Stimulated activated CD4-positive, alpha-beta T cell treated with anti-CD3 and anti-CD28 coated beads, Interleukin-1b, Interleukin-23, amount 100 ng/mL, for 1 hour (primary cell): ENCODE measurements around the gene SIPA1.
"Not testable (repeated sequence)": the region's sequence is repeated elsewhere in the genome, so short reads cannot be mapped to it uniquely, and the experiment has no call there.

Source experiments
- DNase-seq, 2 donors: peaks; one replicate each; pipeline ENCODE4 v3.0.0-alpha.2; 2020; ENCODE audit warnings: low read depth in 2 of 2

The SIPA1 gene

DNA sequence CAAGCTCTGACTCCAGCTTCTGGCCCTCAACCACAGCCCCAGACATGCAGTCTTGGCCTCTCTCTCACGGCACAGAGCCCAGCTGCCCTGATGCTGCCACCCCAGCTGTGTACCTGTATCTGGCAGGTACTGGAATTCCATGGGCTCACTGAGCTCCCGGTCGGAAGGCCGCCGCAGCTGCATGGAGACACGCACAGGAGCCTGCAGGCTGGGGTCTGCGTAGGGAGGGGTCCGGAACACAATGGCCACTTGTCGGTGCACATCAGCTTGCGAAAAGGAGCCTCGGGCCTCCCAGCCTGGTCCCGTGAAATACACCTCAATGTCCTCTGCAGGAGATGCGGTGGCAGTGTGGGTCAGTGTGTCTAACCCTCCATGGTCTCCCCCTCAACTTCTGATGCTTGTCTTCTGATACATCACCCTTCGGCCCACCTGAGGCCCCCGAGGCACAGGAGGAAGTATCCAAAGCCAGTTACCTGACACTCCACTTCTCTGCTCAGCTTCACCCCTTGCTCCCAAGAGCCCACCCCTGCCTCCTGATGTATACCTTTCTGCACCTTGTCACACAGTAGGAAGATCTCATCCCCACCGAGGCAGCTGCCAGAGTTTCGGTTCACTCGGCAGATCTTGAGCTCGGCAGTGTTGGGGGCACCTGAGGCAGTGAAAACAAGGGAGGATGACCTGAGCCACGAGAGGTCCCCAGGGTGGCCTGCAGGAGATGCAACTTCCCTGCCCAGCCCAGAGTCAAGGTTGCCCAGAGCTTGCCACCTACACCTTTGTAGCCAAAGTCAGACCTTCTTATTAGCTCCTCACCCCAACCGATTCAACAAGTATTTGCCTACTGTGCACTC is 20.5 kb downstream of the SIPA1 start:
- DNase-seq: no peak

GRCh38 chr11:65660038-65660437 is 22.1 kb downstream of the SIPA1 start:
- DNase-seq: no peak

GRCh38 chr11:65660908-65661307 is 23.0 kb downstream of the SIPA1 start:
- DNase-seq: not testable (repeated sequence)

GRCh38 chr11:65661599-65662246 is 23.8 kb downstream of the SIPA1 start:
- DNase-seq: no peak

GRCh38 chr11:65662247-65662798 is 24.4 kb downstream of the SIPA1 start:
- no peak for DNase-seq

- peak; percentile 81 to 83 for DNase-seq
These were observed 25.1 kb downstream of the SIPA1 start, which contains the start of gene RELA for GRCh38 chr11:65662799-65663638. RELA (minus strand) TSS chr11:65662916; CDS start chr11:65662832, 84 bp downstream.

- no peak for DNase-seq
These were observed 25.8 kb downstream of the SIPA1 start for GRCh38 chr11:65663639-65664200.

DNA sequence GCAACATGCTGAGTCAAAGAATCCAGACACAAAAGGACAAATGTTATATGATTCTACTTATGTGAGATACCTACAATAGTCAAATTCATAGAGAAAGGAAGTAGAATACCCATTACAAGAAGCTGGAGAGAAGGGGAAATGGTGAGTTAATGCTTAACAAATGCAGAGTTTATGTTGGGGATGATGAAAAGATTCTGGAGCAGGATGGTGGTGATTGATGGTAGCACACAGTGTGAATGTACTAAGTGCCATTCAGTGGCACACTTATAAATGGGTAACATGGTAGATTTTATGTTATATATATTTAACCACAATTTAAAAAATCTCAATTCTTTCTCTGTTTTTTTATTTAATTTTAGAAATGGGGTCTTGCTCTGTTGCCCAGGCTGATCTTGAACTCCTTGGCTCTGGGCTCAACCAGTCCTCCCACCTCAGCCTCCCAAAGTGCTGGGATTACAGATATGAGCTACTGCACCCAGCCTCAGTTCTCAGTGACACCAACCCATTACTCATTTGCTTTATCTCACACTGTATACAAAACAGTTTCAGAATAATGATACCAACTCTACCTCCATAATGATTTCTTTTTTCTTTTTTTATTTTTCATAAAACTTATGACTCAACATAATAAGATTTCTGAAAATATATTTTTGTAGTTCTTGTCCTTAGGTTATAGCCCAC is 34.4 kb downstream of the SIPA1 start:
- DNase-seq: no peak

DNA sequence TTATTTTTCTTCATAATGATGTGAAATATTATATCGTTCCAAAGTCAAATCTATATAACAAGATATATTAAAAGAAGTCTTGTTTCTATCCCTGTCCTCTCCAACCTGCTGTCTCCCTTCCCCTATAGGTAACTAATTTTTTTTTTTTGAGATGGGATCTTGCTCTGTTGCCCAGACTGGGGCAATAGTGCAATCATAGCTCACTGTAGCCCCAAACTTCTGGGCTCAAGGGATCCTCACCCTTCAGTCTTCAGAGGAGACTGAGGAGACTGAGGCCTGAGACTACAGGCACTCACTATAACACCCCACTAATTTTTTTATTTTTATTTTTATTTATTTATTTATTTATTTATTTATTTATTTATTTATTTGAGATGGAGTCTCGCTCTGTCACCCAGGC is 35.1 kb downstream of the SIPA1 start:
- DNase-seq: no peak

DNA sequence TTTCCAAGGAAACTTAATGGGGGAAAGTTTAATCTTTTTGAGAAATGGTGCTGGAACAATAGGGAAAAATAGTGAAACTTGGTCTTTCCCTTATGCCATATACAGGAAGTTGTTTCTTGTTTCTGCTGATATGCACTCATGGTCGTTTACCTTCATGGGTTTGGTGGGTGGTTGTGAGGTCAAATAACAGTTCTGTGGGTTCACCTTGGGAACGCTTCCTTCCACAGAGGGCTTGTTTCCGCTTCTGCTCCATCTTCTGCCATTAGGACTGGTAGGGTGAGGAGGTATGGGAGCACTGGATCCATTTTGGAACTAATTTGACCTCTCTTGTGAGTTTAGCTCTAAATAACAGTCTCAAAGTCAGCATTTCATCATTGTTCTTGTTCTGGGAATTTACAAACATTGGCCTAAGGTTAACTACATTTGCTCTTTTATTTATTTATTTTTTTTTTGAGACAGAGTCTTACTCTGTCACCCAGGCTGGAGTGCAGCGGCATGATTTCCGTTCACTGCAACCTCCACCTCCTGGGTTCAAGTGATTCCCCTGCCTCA is 42.4 kb downstream of the SIPA1 start:
- no peak for DNase-seq

DNA sequence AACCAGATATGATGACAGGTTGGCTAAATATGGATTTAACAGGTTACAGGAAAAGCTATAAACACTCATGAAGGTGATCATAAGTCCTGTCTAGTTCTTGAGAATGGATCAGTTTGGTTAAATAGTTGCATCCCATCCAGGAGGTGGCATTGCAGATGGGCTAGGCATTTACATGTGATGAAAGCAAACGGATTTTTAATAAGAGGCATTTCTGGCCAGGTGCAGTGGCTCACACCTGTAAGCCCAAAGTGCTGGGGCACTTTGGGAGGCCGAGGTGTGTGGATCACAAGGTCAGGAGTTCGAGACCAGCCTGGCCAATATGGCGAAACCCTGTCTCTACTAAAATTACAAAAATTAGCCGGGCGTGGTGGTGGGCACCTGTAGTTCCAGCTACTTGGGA is 45.6 kb downstream of the SIPA1 start:
- not testable (repeated sequence) for DNase-seq

DNA sequence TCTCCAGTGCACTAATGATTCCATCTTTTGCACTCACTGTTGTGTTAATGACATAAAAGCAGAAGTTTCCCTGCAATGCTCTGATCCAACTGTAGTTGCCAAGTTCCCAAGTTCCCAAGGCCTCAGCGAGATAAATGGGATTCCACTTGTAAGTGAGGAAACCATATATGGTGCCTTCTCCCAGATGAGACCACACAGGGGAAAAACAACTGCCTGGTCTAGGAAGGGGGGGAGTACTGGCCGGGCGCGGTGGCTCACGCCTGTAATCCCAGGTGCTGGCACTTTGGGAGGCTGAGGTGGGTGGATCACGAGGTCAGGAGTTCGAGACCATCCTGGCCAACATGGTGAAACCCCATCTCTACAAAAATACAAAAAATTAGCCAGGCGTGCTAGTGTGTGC is 48.1 kb downstream of the SIPA1 start:
- no peak for DNase-seq

DNA sequence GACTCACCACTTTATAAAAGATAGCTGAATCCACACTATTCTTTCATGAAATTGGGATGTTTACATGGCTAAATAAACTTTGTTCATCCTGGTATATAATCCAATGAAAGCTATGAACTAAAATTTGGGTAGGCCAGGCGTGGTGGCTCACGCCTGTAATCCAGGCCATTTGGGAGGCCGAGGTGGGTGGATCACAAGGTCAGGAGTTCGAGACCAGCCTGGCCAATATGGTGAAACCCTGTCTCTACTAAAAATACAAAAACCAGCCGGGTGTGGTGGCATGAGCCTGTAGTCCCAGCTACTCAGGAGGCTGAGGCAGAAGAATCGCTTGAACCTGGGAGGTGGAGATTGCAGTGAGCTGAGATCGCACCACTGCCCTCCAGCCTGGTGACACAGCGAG is 53.9 kb downstream of the SIPA1 start:
- not testable (repeated sequence) for DNase-seq

DNA sequence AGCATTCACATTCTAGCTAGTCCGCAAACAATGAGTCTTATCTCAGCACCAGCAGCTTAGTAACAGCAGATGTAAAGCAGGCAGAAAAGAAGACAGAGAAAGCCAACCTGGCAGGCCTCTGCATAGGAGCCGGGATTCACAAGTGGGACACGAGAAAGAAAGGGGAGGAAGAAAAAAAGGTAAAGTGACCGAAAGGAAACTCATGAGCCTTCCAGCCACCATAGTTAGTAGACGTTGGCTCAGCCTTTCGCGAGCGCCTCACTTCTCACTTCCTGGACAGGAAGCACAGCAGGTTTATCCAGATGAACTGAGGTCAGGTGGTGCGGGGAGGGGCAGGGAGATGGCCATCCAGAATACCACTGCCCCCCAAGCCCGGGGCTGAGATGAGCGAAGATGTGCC is 54.5 kb downstream of the SIPA1 start:
- DNase-seq: no peak

DNA sequence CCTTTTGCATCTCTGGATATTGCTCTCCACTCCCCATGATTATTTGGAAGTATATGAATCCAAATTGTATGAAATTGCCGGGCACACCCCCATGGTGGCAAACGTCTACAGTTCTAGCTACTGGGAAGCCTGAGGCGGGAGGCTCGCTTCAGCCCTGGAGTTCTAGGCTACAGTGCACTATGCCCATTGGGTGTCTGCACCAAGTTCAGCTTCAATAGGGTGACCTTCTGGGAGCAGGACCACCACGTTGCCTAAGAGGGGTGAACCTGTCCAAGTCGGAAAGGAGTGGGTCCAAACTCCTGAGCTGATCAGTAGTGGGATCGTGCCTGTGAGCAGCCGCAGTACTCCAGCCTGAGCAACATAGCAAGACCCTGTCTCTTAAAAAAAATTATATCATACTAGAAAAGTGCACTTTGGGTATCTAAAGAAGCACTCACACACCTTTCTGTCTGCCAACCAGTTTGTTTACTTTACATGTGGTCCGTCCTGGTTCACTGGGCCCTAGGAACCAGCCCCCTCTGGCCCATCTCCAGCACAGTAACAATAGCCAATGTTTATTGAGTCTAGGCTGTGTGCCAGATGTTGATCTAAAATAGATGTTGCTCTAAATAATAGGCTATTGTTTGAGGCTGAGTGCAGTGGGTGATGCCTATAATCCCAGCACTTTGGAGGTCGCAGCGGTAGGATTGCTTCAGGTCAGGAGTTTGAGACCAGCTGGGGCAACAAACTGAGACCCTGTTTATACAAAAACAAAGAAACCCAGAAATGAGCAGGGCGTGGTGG is 57.7 kb downstream of the SIPA1 start:
- DNase-seq: no peak

DNA sequence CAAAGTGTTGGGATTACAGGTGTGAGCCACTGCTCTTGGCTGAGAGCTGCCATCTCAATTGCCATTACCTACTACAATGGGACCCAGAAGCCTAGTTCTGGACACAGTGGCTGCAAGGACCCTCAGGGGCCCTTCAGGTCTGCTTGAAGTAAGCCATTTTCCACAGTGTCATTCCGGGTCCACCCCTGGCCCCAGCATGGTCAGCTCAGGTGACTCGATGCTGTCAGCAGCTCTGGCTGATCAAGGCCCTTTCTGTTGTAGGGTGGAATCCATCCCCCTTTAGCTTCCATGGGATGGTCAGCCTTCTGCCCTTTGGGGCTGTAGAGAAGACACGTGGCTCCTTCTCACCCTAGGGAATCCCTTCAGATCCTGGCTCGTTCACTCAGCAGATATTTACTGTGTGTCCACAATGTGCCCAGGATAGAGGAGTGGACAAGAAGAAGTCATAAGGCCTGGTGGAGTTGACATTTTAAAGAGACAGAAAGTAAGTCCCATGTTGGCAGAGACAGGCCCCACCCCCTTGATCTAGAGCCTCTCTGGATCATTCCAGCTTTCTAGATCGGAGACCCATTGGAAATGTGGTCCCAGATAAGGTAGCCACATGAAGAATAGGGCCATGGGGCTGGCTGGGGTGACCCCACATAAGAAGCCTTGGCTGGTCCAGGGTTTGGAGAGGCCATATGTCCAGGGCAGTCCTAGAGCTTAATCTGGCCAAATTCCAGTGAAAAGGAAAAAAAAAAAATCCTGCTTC is 59.1 kb downstream of the SIPA1 start:
- DNase-seq: no peak

GRCh38 chr11:65698205-65698604 is 60.3 kb downstream of the SIPA1 start:
- DNase-seq: no peak

DNA sequence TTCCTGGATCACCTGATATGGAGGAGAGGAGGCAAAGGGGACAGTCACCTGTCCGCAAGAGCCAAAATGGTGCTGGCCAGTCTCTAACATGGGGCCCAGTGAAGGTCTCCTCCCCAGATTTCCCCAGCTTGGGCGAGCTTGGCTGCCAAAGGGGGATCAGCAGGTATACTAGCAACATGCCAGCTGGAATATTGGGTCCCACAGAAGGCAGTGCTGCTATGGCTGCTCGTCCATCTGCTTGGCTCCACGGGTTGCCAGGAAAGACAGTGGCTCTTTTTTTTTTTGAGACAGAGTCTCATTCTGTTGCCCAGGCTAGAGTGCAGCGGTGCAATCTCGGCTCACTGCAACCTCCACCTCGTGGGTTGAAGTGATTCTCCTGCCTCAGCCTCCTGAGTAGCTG is 61.4 kb downstream of the SIPA1 start:
- DNase-seq: no peak

DNA sequence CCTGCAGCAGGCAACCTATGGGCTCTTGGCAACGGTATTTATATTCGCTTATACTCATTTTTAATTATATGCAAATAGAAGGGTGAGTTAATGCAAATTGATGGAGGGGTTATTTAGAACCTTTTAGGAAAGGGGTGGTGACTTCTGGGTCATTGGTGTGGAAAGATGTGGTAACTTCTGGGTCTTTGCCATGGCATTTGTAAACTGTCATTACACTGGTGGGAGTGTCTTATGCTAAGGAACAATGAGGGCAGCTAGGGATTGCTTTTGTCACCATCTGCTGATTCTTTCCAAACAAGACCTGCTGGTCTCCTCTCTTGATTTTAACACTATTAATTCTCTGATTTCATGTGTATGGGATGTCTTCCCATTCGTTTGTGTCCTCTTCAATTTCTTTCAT is 62.5 kb downstream of the SIPA1 start:
- DNase-seq: no peak
